ENCODE data around the gene LDLRAD4.
"Not testable (repeated sequence)": the region's sequence is repeated elsewhere in the genome, so short reads cannot be mapped to it uniquely, and the experiment has no call there.

LDLRAD4 gene

DNA sequence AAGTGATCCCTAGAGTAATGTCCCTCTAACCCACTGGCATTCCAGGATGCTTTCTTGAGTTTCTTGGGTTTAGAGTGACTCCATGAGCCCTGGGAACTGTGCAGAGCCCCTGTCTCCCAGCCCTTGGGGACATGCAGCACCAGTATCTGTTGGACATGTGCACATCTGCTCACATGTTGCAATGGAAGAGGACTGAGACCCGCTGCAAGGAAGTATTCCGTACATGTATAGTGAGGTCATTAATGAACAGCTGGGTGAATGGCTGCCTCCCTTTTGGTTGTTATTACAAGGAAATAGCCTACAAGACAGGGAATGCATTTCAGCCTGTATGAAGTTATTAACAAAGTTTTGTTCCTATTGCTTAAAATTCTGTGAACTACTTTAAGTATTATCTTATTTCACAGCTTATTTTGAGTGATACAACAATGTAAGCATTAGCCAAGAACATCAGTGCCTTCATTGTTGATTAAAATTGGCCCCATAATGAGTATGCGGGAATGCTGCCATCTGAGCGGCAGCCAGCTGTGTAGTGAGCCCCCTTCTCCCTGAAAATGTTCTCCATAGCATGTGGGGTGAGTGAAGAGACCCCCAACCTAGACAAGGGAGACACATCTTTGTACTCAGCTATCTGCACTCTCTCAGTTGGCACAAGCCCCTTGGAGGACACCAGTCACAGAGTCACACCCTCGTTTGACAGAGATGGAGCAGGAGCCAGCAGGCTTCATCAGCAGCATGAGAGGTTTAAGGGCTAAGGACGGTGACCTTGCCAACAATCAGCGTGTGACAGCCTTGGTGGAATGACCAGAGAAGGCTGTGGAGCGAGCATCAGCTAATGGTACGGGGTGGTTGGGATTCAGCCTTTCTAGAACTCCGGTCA, 420.4 kb downstream of the LDLRAD4 start:
- no peak for DNase-seq (ENCODE audit: low spot score)

DNA sequence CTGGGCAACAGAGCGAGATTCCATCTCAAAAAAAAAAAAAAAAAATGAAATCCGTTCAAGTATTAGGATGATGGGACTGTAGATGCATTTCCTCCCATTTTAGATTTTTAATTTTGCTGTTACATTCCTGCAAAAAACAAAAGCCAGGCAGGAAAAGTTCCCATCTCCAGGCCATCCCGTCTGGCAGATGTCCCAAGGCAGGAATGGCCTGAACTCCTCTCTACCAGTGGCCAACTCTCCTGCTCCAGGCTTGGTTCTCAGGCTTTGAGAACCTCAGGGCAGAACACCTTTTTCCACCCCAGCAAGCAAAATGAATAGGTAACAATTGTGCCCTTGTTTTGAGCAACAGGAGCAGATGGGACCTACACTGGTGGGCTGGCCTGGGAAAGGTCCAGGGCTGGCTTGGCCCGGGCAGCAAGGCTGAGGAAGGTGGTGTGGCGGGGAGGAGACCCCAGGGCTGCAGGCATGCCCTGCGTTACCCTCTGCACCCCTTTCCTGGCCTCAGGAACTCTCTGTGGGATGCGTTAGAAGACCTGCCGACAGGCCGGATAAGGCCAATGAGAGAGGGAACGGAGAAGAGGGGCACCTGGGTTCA, 421.8 kb downstream of the LDLRAD4 start:
- DNase-seq (ENCODE audit: low spot score) = no peak

DNA sequence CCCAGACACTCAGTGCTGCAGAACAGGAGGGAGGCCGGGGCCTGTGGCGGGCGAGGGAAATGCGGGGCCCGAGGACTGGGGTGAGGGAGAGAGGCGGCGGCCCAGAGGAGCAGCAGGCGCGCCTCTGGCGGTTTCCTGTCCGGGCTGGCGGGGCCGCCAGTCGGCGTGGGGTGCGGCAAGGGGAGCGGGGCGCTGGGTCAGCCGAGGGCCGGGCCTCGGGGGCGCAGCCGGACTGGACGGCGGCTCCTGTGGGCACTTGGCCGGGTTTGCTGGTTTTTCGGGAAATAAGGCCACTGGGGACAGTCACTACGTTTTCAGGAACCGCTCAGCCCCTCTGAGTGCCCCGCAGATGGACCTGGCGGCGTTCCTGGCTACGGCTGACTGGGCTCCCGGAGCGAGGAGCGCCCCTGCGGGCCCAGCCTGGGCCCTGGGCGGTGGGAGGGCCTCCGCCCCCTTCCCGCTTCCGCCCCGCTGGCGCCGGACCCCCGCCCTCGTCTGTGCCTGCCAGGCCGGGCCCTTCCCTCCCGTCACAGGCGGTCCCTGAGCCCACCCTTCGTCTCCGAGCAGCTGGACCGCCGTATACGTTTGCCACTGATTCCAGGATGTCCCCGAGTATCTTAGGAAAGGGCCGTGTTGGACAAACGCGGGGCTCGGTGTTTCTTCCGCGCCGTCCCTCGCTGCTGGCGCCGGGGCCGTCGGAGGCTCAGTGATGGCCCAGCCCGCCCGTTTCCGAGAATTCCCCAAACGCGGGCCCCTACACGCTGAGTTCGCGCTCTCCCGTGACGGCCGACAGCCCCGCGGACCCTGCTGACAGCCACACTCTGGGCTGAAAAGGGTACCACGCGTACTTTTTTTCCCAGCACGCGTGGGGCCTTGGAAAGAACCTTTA, 423.2 kb downstream of the LDLRAD4 start:
- no peak for DNase-seq (ENCODE audit: low spot score)

DNA sequence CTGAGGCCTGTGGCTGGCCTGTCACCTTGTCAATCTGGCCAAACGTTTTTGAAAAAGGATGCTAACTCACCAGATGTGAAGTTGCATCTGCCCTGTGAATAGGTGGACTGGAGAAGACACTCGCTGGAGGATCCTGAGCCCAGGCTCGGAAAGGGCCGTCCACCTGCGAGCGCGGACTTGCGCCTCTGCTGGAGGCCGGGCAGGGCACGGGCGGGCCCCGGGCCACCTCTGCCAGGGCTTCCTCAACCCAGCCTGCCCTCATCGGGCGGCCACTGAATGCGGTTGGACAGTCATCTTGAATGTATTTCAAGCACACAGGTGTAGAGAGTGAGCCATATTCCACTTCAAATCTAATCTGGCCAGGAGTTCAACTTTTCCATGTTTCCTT, 423.9 kb downstream of the LDLRAD4 start:
- DNase-seq (ENCODE audit: low spot score) = no peak

DNA sequence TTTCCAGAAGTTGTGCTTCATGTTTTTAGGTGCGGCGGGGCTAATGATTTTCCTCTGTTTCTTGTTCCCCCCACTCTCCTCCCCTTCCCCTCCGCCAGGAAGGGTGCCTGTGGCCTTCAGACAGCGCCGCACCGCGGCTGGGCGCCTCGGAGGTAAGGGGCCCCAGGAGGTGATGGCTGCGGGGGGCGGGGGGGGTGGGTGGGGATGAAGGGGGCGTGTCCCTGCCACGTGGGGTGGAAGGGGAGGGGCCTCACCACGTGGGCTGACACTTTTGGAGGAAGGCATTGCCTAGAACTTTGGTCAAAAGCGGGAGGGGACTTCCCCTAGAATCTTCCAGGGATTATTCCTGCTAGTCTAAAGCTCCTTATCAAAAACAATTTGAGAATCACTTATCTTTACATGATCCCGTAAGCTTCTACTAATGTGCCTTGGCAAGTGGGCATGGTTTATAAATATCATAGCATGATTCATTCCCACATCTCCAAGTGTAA, 424.7 kb downstream of the LDLRAD4 start:
- no peak for DNase-seq (ENCODE audit: low spot score)

DNA sequence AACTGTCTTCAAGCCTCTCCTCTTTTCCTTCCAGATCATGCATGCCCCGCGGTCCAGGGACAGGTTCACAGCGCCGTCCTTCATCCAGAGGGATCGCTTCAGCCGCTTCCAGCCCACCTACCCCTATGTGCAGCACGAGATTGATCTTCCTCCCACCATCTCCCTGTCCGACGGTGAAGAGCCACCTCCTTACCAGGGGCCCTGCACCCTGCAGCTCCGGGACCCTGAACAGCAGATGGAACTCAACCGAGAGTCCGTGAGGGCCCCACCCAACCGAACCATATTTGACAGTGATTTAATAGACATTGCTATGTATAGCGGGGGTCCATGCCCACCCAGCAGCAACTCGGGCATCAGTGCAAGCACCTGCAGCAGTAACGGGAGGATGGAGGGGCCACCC, 426.5 kb downstream of the LDLRAD4 start:
- no peak for DNase-seq (ENCODE audit: low spot score)

DNA sequence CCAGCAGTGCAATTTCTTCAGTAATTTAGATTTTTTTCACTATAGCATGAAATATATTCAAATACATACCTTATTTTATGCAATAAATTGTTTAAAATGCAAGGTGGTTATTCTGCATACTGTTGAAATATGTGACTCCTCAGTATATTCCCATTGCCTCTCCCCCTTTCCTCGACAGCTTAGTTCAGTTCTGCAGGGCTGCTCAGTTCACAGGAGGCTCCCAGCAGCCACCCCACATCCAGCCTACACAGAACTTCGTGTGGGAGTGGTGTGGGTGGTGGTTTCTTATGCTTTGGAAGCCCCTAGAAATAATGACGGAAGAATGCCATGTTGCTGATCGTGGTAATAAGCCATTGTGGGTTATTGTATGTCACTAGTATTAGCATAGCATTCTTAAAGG, 428.1 kb downstream of the LDLRAD4 start:
- DNase-seq (ENCODE audit: low spot score) = no peak

DNA sequence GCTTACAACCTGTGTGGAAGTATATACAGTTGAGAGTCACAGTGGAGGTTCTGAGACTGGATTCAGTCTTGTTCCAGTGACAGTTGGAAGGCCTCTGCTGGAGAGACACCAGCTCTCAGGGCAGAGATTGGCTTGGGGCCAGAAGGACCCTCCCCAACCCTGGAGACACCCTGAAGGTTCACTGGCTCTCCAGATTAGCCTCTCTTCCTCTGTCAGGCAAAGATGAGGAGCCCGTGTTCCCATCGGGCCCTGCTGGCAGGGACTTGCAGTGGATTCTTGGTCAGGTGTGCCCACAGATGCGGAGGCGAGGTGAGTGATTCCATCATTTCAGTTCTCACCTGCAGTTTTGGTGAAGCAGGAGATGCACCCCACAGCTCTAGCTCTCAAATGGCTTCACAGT, 429.2 kb downstream of the LDLRAD4 start:
- DNase-seq (ENCODE audit: low spot score) = no peak

DNA sequence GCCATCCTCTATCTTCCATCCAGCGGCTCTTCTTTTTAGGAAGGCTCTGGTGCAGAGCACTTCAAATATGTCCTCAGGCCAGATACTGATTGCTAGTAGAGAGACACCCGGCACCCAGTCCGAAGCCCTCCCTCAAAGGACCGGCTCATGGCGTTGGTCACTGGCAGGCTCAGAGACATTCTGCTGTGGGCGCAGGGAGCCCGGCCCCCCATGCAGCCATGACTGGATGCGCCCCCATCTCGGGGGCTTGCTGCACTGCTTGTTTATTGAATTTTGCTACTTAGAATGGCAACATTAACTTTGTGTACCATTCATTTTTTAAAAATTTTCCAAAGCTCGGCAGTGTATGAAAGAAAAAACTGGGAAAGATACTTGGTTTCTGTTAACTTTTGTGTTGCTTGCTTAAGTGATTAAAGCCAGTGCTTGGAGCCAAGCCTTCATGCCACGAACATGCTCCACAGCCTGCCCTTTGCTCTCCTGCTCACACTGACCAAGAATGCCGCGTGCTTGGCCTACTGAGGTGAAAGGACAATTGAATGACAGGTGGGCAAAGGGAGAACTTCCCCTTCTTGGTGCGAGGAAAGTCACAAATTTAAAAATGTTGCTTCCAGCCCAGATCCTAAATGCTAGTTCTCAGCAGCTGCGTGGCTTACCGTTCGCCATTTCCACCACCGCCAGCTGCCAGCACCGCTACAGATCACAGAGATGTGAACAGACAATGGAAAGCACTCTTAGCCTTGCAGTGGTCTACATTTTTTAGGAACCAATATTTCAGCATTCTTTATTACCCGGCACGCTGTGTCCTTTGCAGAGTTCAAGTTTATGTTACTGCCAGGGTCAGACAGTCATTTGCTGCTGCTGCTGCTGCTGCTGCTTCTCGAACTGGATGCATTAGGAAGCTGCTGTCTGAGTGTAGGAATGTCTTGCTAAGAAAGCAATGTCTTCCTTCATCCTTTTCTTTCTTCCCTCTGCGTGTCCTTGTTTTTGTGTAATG, 431.1 kb downstream of the LDLRAD4 start:
- DNase-seq (ENCODE audit: low spot score) = no peak

DNA sequence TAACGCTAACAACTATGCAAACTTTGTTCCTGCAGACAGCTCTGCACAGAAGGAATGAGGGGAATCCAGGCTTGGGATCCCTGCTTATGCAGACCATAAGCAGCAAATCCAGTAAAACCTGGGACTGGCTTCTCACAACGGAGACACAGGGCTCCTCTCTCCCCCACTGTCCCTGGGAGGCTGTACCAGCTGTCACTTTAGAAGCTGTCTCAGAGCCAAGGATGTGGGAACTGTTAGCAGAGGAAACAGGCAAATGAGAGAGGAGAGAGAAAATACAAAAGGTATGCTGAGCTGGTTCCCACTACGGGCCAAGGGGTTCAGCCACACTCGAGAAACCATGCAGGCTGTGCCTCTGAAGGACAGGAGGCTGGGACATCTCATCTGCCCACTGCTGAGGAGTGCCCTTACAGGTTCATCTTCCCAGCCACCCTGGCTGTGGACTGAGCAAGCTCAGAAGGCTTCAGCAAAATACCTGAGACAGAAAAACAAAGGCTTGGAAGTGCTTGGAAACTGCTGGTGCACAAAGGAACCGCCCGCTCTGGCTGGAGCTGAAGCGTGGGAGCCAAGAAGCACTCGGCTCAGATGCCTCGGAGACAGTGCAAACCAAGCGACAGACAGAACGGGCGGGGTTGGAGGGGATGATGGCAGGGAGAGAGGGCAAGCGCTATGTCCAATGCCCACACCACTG, 435.3 kb downstream of the LDLRAD4 start:
- no peak for DNase-seq (ENCODE audit: low spot score)

DNA sequence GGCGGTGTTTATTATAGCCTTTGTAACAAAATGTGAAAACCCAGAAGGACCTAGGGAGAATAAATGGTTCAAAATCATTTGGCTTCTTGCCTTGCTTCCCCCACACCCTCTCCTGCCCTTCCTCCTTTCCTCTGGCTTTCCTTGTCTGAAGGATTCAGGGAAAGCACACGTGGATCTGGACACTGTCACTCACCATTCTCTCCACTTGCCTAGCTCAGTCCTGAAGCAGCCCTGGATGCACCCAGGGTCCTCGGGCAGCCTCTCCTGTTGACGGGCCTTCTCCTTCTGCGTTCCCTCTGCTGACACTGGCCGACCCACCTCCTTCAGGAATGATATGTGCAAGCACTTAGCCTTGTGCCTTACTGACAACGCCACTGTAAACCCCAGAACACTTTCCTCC, 439.4 kb downstream of the LDLRAD4 start:
- DNase-seq (ENCODE audit: low spot score) = no peak

DNA sequence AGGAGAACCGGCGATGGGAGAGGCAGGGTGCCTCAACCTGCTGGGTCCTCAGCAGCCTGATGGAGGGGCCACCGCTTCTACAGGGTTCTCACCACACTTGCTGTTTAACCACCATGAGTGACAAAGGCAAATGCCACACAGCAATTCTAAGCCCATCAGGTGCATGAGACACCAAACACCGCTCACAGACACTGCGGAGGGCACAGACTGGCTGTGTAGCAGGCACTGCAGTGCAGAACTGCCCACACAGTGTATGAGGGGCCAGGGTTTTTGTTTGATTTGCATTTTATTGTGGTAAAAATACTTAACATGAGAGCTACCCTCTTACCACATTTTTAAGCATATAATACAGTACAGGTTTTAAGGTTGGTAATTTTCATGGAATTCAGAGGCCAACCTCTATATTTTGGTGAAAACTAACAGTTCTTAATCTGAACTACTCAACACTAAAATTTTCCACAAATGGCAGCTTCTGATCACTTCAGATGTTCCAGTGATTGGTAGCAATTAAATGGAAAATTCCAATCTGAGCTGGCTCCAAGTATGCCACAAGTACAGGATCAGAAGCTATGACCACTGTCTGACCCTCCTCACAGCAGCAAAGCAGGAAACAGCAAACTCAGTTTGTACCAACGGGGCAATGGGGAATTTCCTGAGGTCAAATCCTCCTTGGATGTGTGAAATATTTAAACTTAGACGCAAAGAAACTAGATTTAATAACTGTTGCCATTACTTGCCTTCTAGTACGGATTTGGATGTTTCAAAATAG, 440.1 kb downstream of the LDLRAD4 start:
- no peak for DNase-seq (ENCODE audit: low spot score)

DNA sequence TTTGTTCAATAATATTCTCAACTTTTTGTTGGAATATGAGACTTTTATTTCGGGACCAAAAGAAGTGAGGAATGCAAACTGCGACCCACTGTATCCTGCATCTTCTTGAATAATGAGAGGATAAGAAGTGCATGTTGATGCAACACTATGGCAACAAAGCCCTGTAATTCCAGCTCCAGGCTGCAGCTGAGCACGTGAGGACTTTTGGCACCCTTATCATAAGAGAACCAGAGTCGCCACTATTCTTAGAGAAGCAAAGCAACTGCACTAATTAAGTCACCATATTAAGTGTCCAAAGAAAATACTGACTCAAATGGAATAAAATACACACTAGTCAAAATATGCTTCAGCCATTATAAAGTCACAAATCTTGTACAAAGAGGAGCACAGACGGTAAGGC, 441.9 kb downstream of the LDLRAD4 start:
- no peak for DNase-seq (ENCODE audit: low spot score)

DNA sequence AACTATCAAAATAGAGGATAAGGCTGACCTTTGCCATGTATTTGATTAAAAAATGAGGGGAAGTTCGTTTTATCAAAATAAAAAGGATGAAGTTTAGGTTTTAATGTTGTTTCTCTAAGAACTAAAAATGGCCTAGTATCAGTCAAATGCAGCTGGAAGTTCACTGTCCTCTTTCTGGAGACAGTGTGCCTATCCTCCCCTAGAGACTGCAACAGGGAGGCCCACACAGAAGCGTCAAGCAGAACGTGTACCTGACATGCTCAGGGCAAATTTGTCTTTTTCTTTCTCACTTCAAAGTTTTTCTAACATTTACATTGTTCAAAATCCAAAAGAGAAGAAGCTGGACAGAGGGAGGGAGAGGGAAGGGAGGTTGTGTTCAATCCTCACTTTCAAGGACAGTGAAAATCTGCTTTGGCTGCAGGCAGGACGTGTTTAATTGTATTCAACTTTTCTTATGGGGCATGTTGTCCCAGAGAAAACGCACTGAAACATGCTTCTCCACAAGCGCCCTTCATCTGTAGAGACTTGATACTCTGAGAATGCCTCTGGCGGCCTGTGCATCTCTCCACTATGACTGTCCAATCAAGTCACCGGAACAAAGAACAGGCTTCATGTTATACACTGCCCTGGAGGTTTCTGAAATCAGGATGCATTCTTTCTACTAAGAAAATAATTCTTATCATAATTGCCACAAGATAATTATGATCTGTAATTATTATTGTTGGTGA, 442.7 kb downstream of the LDLRAD4 start:
- no peak for DNase-seq (ENCODE audit: low spot score)

DNA sequence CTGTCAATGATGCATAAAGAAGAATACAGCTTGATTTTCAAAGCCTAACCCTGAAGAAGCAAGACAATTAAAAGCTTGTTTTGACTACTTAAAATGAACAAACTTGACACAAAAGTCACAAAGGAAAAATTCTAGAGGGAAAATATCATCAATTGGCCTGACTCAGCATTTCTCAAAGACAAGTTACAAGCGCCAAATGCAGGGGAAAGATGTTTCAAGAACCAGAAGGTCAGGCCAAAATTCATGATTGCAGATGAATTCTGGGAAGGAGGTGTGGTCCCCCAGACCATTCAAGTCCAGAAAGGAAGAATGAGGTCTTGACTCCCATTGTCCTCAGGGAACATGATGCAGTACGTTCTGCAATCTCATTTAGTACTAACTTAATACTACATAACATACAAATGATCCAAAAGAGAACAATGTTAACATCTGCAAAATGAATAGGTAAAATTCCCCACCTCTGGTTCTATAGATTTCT, 443.3 kb downstream of the LDLRAD4 start:
- DNase-seq (ENCODE audit: low spot score) = no peak

DNA sequence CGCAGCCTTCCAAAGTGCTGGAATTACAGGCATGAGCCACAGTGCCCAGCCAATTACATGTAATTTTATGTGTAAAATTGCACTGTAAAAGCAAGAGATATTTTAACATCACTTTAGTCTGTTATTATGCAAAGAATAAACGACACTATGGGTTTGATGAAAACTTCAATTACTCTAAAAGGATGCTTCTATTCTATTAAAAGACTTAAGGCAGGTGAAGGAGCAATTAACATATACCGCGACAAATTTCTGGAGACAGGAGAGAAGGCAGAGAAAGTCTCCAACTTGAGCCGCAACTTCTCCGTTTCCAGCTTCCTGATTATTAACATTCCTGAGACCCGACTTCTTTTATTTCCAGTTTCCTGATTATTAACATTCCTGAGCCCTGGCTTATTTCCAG, 454.1 kb downstream of the LDLRAD4 start:
- no peak for DNase-seq (ENCODE audit: low spot score)

DNA sequence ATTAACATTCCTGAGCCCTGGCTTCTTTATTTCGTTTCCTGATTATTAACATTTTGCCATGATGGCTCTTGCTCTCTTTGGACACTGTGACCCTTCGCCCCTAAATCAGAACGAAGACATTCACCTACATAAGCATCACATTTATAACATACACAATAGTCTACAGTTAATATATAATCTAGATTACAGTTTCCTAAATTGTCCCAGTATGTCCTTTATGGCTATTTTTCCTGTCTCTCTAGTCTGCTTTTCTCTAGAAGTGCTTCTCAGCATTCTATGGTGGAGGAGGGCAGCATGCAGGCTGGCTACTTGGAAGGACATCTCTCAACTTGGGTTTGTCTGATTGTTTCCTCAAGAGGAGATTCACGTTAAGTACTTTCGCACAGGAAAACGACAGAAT, 457.9 kb downstream of the LDLRAD4 start:
- DNase-seq (ENCODE audit: low spot score) = no peak

DNA sequence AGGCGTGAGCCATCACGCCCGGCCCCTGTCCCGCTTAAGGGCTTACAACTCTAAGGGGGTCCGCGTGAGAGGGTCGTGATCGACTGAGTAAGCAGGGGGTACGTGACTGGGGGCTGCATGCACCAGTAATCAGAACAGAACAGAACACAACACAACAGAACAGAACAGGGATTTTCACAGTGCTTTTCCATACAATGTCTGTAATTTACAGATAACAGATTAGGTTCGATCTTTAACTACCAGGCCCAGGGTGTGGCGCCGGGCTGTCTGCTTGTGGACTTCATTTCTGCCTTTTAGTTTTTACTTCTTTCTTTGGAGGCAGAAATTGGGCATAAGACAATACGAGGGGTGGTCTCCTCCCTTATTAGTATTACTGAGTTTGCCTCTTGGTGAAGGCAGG, 458.8 kb downstream of the LDLRAD4 start:
- DNase-seq (ENCODE audit: low spot score) = not testable (repeated sequence)

DNA sequence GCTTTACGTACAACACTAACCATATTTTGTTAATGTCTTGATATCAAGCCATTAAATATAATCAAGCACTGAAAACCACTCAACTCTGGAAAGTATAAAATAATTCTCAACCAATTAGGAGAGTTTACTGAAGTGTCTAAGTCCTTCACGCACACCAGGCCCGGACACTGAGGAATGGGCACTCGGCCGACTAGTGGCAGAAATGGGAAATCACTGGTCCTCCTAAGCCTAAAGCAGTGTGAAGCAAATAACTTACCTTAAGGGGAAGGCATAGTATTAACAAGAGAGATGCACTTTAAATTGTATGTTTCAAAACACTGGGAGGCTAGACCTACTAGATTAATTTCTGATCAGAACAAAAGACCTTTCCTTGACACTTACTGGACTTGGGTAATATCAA, 462.1 kb downstream of the LDLRAD4 start:
- peak; percentile 9 for DNase-seq (ENCODE audit: low spot score)
